ENCODE results near the gene KANSL1. TPM values are rescaled to one million over a fixed set of nuclear protein-coding genes. Genes with fewer than 3 reads are reported as not detected.

The KANSL1 gene
- polyA plus RNA-seq, 1 donor from 2014 or later: 65.0 TPM

- Histone ChIP-seq H4K20me1 (ENCODE audit: insufficient read depth) (peaks cover 51% of the 10 kb centered on the region), H3F3A (ENCODE audit: insufficient read depth, low read length, poor library complexity, severe bottlenecking) (no peaks in the 10 kb centered on the region), H3K4me2 (ENCODE audit: low read length) (no peak overlapping the region)
These were observed 67.4 kb downstream of the KANSL1 start for GRCh38 chr17:46125831-46126230.

More at GRCh38 chr17:46125831-46126230, 67.4 kb downstream of the KANSL1 start:
- no peak overlapping the region for H3K9ac ChIP-seq (ENCODE audit: low read length)
- peaks cover 96% of the 10 kb centered on the region for H3K79me2 ChIP-seq (replicated peaks; ENCODE audit: insufficient read depth, low read length)
- TF ChIP-seq POLR2AphosphoS5 (IDR thresholded peaks at IDR 0.05): no peak
- no peak for TF ChIP-seq TAF1 (IDR thresholded peaks at IDR 0.05; ENCODE audit: low read depth)
- TF ChIP-seq EZH2 (IDR thresholded peaks at IDR 0.05; ENCODE audit: borderline replicate concordance, insufficient read depth, low read length, poor library complexity, severe bottlenecking): no peak
- TF ChIP-seq CTCF (IDR thresholded peaks at IDR 0.05; ENCODE audit: poor library complexity, severe bottlenecking): no peak
- TF ChIP-seq EP300 (conservative IDR thresholded peaks at IDR 0.05; ENCODE audit: poor library complexity, severe bottlenecking): no peak
- TF ChIP-seq REST (IDR thresholded peaks at IDR 0.05; ENCODE audit: borderline replicate concordance): no peak
- TF ChIP-seq SMC3 (conservative IDR thresholded peaks at IDR 0.05; ENCODE audit: poor library complexity): no peak
- TF ChIP-seq RAD21 (conservative IDR thresholded peaks at IDR 0.05): no peak
- no peak for TF ChIP-seq MXI1 (conservative IDR thresholded peaks at IDR 0.05; ENCODE audit: poor library complexity, severe bottlenecking)
- H3K36me3 ChIP-seq (ENCODE audit: insufficient read depth, low read length): no peaks in the 10 kb centered on the region
- H2AFZ ChIP-seq (ENCODE audit: low read depth, low read length): no peak overlapping the region
- H3K4me3 ChIP-seq (ENCODE audit: low read length): no peak overlapping the region
- no peaks in the 10 kb centered on the region for H3K27me3 ChIP-seq (ENCODE audit: insufficient read depth, low read depth, low read length)
- H3K27ac ChIP-seq (ENCODE audit: low read length): no peak overlapping the region
- H3K9me3 ChIP-seq (ENCODE audit: low read length): no peaks in the 10 kb centered on the region
- no peaks in the 10 kb centered on the region for H3K9me2 ChIP-seq (ENCODE audit: insufficient read depth, low read length)
